Mesothelial cell of epicardium (in vitro differentiated cells): ENCODE measurements around the gene GDPD5. TPM values are rescaled to one million over a fixed set of nuclear protein-coding genes. Genes with fewer than 3 reads are reported as not detected.

ENCODE experiments used
- DNase-seq, 2 experiments: peaks; one replicate each; pipeline ENCODE4 v3.0.0; 2021; ENCODE audit warnings: low spot score in 2 of 2; ENCODE audit not compliant: unreplicated experiment in 2 of 2
- H3K27ac Mint-ChIP-seq: 2 replicates; pipeline ENCODE4 v1.8.0; 2021; ENCODE audit warnings: mixed read lengths
- H3K27me3 Mint-ChIP-seq: 2 replicates; pipeline ENCODE4 v1.8.0; 2021; ENCODE audit warnings: low read depth, mixed read lengths
- H3K36me3 Mint-ChIP-seq: 2 replicates; pipeline ENCODE4 v1.8.0; 2021; ENCODE audit warnings: mixed read lengths
- H3K4me1 Mint-ChIP-seq: 2 replicates; pipeline ENCODE4 v1.8.0; 2021; ENCODE audit warnings: mixed read lengths
- H3K4me3 Mint-ChIP-seq: 2 replicates; pipeline ENCODE4 v1.8.0; 2021; ENCODE audit warnings: mild to moderate bottlenecking, moderate library complexity, mixed read lengths
- H3K9me3 Mint-ChIP-seq: 2 replicates; pipeline ENCODE4 v1.8.0; 2021; ENCODE audit warnings: mixed read lengths
- CTCF ChIP-seq: fragments of 200-600 bp; sonication (generic); IDR thresholded peaks from one replicate; pipeline ENCODE4 v1.5.0; 2021; ENCODE audit warnings: antibody characterized with exemption; ENCODE audit not compliant: unreplicated experiment
- total RNA-seq: library from RNA; stranded (reverse); gene quantifications from 3 replicates; pipeline ENCODE4 v1.2.1, GENCODE V29; 2021

Gene GDPD5
- total RNA-seq, 1 donor from 2014 or later, result 8.1 TPM

- H3K4me1 Mint-ChIP-seq, result peaks cover 15% of the 10 kb centered on the region
- no peak for TF ChIP-seq CTCF
- peaks cover under 1% of the 10 kb centered on the region for H3K27me3 Mint-ChIP-seq
These were observed 8.9 kb downstream of the GDPD5 start for GRCh38 chr11:75516886-75517285.

GRCh38 chr11:75516140-75516539, 9.6 kb downstream of the GDPD5 start:
- TF ChIP-seq CTCF, result no peak
- H3K9me3 Mint-ChIP-seq, result peaks cover 3% of the 10 kb centered on the region
- no peak for DNase-seq
- H3K36me3 Mint-ChIP-seq, result no peaks in the 10 kb centered on the region
- H3K27ac Mint-ChIP-seq, result no peak overlapping the region
- H3K4me3 Mint-ChIP-seq, result no peak overlapping the region
- H3K4me1 Mint-ChIP-seq, result peaks cover 15% of the 10 kb centered on the region
- H3K27me3 Mint-ChIP-seq, result no peaks in the 10 kb centered on the region

More at GRCh38 chr11:75516886-75517285, 8.9 kb downstream of the GDPD5 start:
- no peak for DNase-seq
- Mint-ChIP-seq H3K36me3 (no peaks in the 10 kb centered on the region), H3K9me3 (peaks cover 3% of the 10 kb centered on the region), H3K27ac (no peak overlapping the region), H3K4me3 (no peak overlapping the region)

- no peaks in the 10 kb centered on the region for H3K36me3 Mint-ChIP-seq
- H3K4me3 Mint-ChIP-seq, result no peak overlapping the region
- H3K27me3 Mint-ChIP-seq, result no peaks in the 10 kb centered on the region
- H3K4me1 Mint-ChIP-seq, result peaks cover 15% of the 10 kb centered on the region
- peaks cover 3% of the 10 kb centered on the region for H3K9me3 Mint-ChIP-seq
- no peak overlapping the region for H3K27ac Mint-ChIP-seq
- no peak for DNase-seq
- no peak for TF ChIP-seq CTCF
These were observed 11.1 kb downstream of the GDPD5 start for GRCh38 chr11:75514596-75514995.

- H3K27ac Mint-ChIP-seq, result no peak overlapping the region
- H3K4me1 Mint-ChIP-seq, result peaks cover 9% of the 10 kb centered on the region
- no peak overlapping the region for H3K4me3 Mint-ChIP-seq
- no peak for TF ChIP-seq CTCF
- no peak for DNase-seq
- H3K36me3 Mint-ChIP-seq, result no peaks in the 10 kb centered on the region
- H3K27me3 Mint-ChIP-seq, result no peaks in the 10 kb centered on the region
- H3K9me3 Mint-ChIP-seq, result peaks cover 3% of the 10 kb centered on the region
These were observed 12.5 kb downstream of the GDPD5 start for GRCh38 chr11:75513250-75513649.

GRCh38 chr11:75510723-75511019, 15.1 kb downstream of the GDPD5 start:
- no peaks in the 10 kb centered on the region for H3K4me1 Mint-ChIP-seq
- H3K9me3 Mint-ChIP-seq, result no peaks in the 10 kb centered on the region
- DNase-seq, result no peak
- no peaks in the 10 kb centered on the region for H3K36me3 Mint-ChIP-seq
- no peak overlapping the region for H3K27ac Mint-ChIP-seq
- H3K4me3 Mint-ChIP-seq, result no peak overlapping the region
- H3K27me3 Mint-ChIP-seq, result no peaks in the 10 kb centered on the region
- TF ChIP-seq CTCF, result no peak

- no peak for DNase-seq
- Mint-ChIP-seq H3K27me3 (no peaks in the 10 kb centered on the region), H3K36me3 (no peaks in the 10 kb centered on the region), H3K4me3 (no peak overlapping the region), H3K27ac (no peak overlapping the region), H3K4me1 (no peaks in the 10 kb centered on the region), H3K9me3 (no peaks in the 10 kb centered on the region)
- no peak for TF ChIP-seq CTCF
These were observed 15.6 kb downstream of the GDPD5 start for GRCh38 chr11:75510004-75510722.
